T-cell (primary cell): ENCODE measurements around the gene SLC7A7. TPM values are rescaled to one million over a fixed set of nuclear protein-coding genes. Genes with fewer than 3 reads are reported as not detected.
"Not testable (repeated sequence)": the region's sequence is repeated elsewhere in the genome, so short reads cannot be mapped to it uniquely, and the experiment has no call there.

ENCODE experiments used
- ATAC-seq, 4 experiments: fragments of 200-7000 bp in 3 of 4; fragments of 150-1000 bp in 1 of 4; cut with Tn5 transposase; replicated peaks in 1 of 4; 1 replicate in 3 of 4; 2 replicates in 1 of 4; pipeline ENCODE4 v1.10.0; 2021; ENCODE audit warnings: moderate library complexity in 3 of 4, mild to moderate bottlenecking in 2 of 4, moderate number of reproducible peaks in 1 of 4
- CTCF ChIA-PET, 2 donors: fragments of 300-600 bp; sonication (Branson Sonifier 250); formaldehyde crosslinking; loops; one replicate each; lab custom pipeline; 2022; ENCODE audit warnings: antibody characterized with exemption in 2 of 2; lab: Charles Lee
- POLR2A ChIA-PET, 2 donors: fragments of 300-600 bp; sonication (Branson Sonifier 250); formaldehyde crosslinking; loops; one replicate each; lab custom pipeline; 2022; ENCODE audit warnings: antibody characterized with exemption in 2 of 2; lab: Charles Lee
- DNase-seq, 35 experiments: peaks; one replicate each; pipeline versions ENCODE4 v3.0.0 to v3.0.0-alpha.2; 2013 to 2023
- H3K27ac ChIP-seq: one replicate; pipeline ENCODE4 v1.5.1; 2013; ENCODE audit warnings: low read length
- H3K27me3 ChIP-seq, 2 experiments: replicated peaks in 1 of 2; 1 replicate in 1 of 2; 2 replicates in 1 of 2; pipeline versions ENCODE4 v1.6.1 to v1.7.0; 2013; ENCODE audit warnings: low read length in 1 of 2, mixed read lengths in 1 of 2; ENCODE audit not compliant: control insufficient read depth in 2 of 2, insufficient read depth in 2 of 2; ENCODE audit errors: extremely low read depth in 1 of 2
- H3K36me3 ChIP-seq, 2 donors: 1 replicate in 1 of 2; 2 replicates in 1 of 2; pipeline versions ENCODE4 v1.6.1 to v1.7.0; 2013; ENCODE audit warnings: low read length in 1 of 2; ENCODE audit not compliant: control insufficient read depth in 2 of 2, insufficient read depth in 1 of 2; ENCODE audit errors: extremely low read depth in 1 of 2
- H3K4me1 ChIP-seq, 2 experiments: 1 replicate in 1 of 2; 2 replicates in 1 of 2; pipeline versions ENCODE4 v1.6.1 to v1.7.0; 2013; ENCODE audit warnings: low read length in 2 of 2, mixed read lengths in 1 of 2; ENCODE audit not compliant: insufficient read depth in 2 of 2, control insufficient read depth in 1 of 2; ENCODE audit errors: extremely low read depth in 1 of 2
- H3K4me3 ChIP-seq, 2 donors: 1 replicate in 1 of 2; 2 replicates in 1 of 2; pipeline versions ENCODE4 v1.5.1 to v1.7.0; 2013; ENCODE audit warnings: mild to moderate bottlenecking in 2 of 2, low read length in 1 of 2, moderate library complexity in 1 of 2; ENCODE audit not compliant: control insufficient read depth in 1 of 2; ENCODE audit errors: extremely low read depth in 1 of 2
- H3K9me3 ChIP-seq: 2 replicates; pipeline ENCODE4 v1.7.0; 2013
- H3K27ac Mint-ChIP-seq, 2 donors: one replicate each; pipeline ENCODE4 v1.8.0; 2020 to 2021; ENCODE audit warnings: mild to moderate bottlenecking in 2 of 2, mixed read lengths in 2 of 2
- H3K27me3 Mint-ChIP-seq, 2 donors: one replicate each; pipeline ENCODE4 v1.8.0; 2021 to 2022; ENCODE audit warnings: mixed read lengths in 2 of 2
- H3K36me3 Mint-ChIP-seq: one replicate; pipeline ENCODE4 v1.8.0; 2021; ENCODE audit warnings: mixed read lengths
- H3K4me1 Mint-ChIP-seq, 3 donors: one replicate each; pipeline ENCODE4 v1.8.0; 2020 to 2022; ENCODE audit warnings: mixed read lengths in 3 of 3, mild to moderate bottlenecking in 1 of 3
- H3K4me3 Mint-ChIP-seq, 3 donors: one replicate each; pipeline ENCODE4 v1.8.0; 2020 to 2022; ENCODE audit warnings: mild to moderate bottlenecking in 3 of 3, mixed read lengths in 3 of 3, moderate library complexity in 3 of 3
- H3K9me3 Mint-ChIP-seq, 3 donors: one replicate each; pipeline ENCODE4 v1.8.0; 2020 to 2022; ENCODE audit warnings: mixed read lengths in 3 of 3
- WGBS: methylation state at CpG from one replicate; pipeline ENCODE4 v1.1.5; 2013; ENCODE audit warnings: missing lambda C conversion rate; ENCODE audit not compliant: insufficient coverage; 5-methylcytosine and 5-hydroxymethylcytosine counted together
- total RNA-seq, 35 experiments: library from RNA in 6 of 35; stranded (reverse) in 6 of 35; fragments of 120-200 nt in 1 of 35; gene quantifications; one replicate each; pipeline versions ENCODE4 v1.2.1 to v1.2.4 and lab custom pipeline; 2013 to 2026

The SLC7A7 gene
- total RNA-seq, 5 donors from 2014 or later (not counting 1 experiment from before 2014, with no cell fraction given) = 0.75 to 1.8 (median 0.98) TPM; not detected in 1

- Mint-ChIP-seq H3K36me3 (peaks cover 14% of the 10 kb centered on the region), H3K4me1 (peaks cover 32 to 39% (median 36%) of the 10 kb centered on the region in 3 donors), H3K4me3 (peak overlapping the region; percentile 89 to 93 (median 90)), H3K27ac (peak overlapping the region; percentile 91 to 97)
- ATAC-seq, H3K27me3 Mint-ChIP-seq, H3K9me3 ChIP-seq, POLR2A ChIA-PET, H3K9me3 Mint-ChIP-seq, DNase-seq: not testable (repeated sequence)
- Histone ChIP-seq H3K27ac (peak overlapping the region; percentile 77), H3K4me3 (peak overlapping the region; percentile 85 to 99), H3K27me3 (peaks cover 0 to 15% of the 10 kb centered on the region in 2 experiments), H3K4me1 (peaks cover 13 to 29% of the 10 kb centered on the region in 2 experiments), H3K36me3 (peaks cover 0 to 22% of the 10 kb centered on the region in 2 donors)
- CTCF ChIA-PET = interaction anchor here in 1 of 2 donors (0.6 to 2.0 kb wide), 4 partner anchors 63 to 259 kb away, joined by 3 to 7 read pairs (median 3); partner anchors contain the start of gene OXA1L
- no CpG with 5 or more reads among the region's 12 CpGs for WGBS
Measured at GRCh38 chr14:22829076-22829660, 13.9 kb upstream of the SLC7A7 start.

DNA sequence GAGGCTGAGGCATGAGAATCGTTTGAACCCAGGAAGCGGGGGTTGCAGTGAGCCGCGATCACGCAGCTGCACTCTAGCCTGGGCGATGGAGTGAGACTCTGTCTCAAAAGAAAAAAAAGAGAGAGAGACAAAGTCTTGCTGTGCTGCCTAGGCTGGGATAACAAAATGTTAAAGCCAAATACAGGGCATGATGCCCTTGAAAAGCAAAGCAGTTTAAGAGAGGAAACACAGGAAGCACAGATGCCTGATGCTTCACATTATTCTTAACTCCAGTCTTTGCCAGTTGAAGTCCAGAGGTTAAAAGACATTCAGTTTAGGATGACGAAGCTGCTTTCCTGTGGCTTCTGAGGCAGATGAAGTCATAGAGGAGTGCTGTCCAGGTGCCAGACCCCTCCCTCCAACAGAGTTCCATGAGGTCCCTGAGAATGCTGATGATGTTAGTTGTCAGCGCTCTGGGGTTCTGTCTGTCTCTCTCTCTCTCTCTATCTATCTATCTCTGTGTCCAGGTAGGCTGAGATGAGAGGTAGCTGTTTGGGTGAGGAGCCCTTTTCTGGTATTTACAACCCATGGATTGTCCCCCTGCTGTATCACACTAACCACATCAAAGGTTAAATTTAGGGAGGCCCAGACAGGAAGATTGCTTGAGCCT is 9.6 kb upstream of the SLC7A7 start:
- peaks cover 6 to 8% of the 10 kb centered on the region in 2 donors for H3K27me3 Mint-ChIP-seq
- POLR2A ChIA-PET = interaction anchor here (0.6 to 1.0 kb wide), 3 partner anchors 8 to 158 kb away, joined by 3 to 10 read pairs (median 5); no protein-coding TSS in a partner anchor
- H3K36me3 Mint-ChIP-seq = no peaks in the 10 kb centered on the region
- H3K4me3 Mint-ChIP-seq = peak overlapping the region in 1 of 3 donors; percentile 23
- Histone ChIP-seq H3K27me3 (peaks cover 0 to 49% of the 10 kb centered on the region in 2 experiments), H3K27ac (no peak overlapping the region), H3K4me1 (peaks cover 7 to 27% of the 10 kb centered on the region in 2 experiments), H3K4me3 (no peak overlapping the region), H3K36me3 (no peaks in the 10 kb centered on the region), H3K9me3 (no peaks in the 10 kb centered on the region)
- H3K27ac Mint-ChIP-seq = no peak overlapping the region
- H3K9me3 Mint-ChIP-seq = peaks cover 0 to 3% (median 0%) of the 10 kb centered on the region in 3 donors
- ATAC-seq (no peak), DNase-seq (no peak)
- peaks cover 23 to 28% (median 23%) of the 10 kb centered on the region in 3 donors for H3K4me1 Mint-ChIP-seq
- CTCF ChIA-PET = interaction anchor here (0.5 to 3.4 kb wide), 7 partner anchors 24 to 77 kb away, joined by 3 to 46 read pairs (median 6); no protein-coding TSS in a partner anchor
- WGBS = 15% methylated on average over 6 of the region's 8 CpGs

- peaks cover 7 to 21% of the 10 kb centered on the region in 2 experiments for H3K4me1 ChIP-seq
- ChIA-PET POLR2A (interaction anchor here in 1 of 2 donors (0.9 kb wide), 1 partner anchor 134 kb away, joined by 4 read pairs; the partner anchor contains the start of gene HAUS4), CTCF (interaction anchor here (0.6 to 3.4 kb wide), 26 partner anchors 17 to 974 kb away, joined by 3 to 46 read pairs (median 6); partner anchors contain the start of gene OXA1L (in 1 of the 2))
- peaks cover 6 to 13% of the 10 kb centered on the region in 2 donors for H3K27me3 Mint-ChIP-seq
- H3K4me1 Mint-ChIP-seq = peaks cover 15 to 22% (median 17%) of the 10 kb centered on the region in 3 donors
- H3K27ac Mint-ChIP-seq = no peak overlapping the region
- peak overlapping the region; percentile 24 to 25 for H3K4me3 ChIP-seq
- no peaks in the 10 kb centered on the region for H3K36me3 ChIP-seq
- H3K36me3 Mint-ChIP-seq = no peaks in the 10 kb centered on the region
- no peaks in the 10 kb centered on the region for H3K9me3 Mint-ChIP-seq
- peaks cover 0 to 55% of the 10 kb centered on the region in 2 experiments for H3K27me3 ChIP-seq
- H3K4me3 Mint-ChIP-seq = peak overlapping the region; percentile 41 to 54 (median 50)
- ATAC-seq (peak; percentile 89 to 93 (median 91)), DNase-seq (peak in 34 of 35 experiments; percentile 29 to 83 (median 59))
- 1% methylated on average over 22 of the region's 34 CpGs for WGBS
- H3K27ac ChIP-seq = no peak overlapping the region
- no peaks in the 10 kb centered on the region for H3K9me3 ChIP-seq
Measured at GRCh38 chr14:22822571-22823098, 7.4 kb upstream of the SLC7A7 start.

- Mint-ChIP-seq H3K4me3 (peak overlapping the region in 2 of 3 donors; percentile 21 to 50), H3K9me3 (no peaks in the 10 kb centered on the region), H3K4me1 (peaks cover 15 to 22% (median 17%) of the 10 kb centered on the region in 3 donors), H3K27me3 (peaks cover 6 to 13% of the 10 kb centered on the region in 2 donors), H3K27ac (no peak overlapping the region), H3K36me3 (no peaks in the 10 kb centered on the region)
- no peak for DNase-seq
- no peaks in the 10 kb centered on the region for H3K36me3 ChIP-seq
- CTCF ChIA-PET = interaction anchor here (0.6 to 3.4 kb wide), 20 partner anchors 28 to 973 kb away, joined by 3 to 46 read pairs (median 6); no protein-coding TSS in a partner anchor
- no peaks in the 10 kb centered on the region for H3K9me3 ChIP-seq
- POLR2A ChIA-PET = no interaction called here
- ATAC-seq = no peak
- WGBS = 64% methylated on average over 12 of the region's 32 CpGs
- H3K27me3 ChIP-seq = peaks cover 0 to 55% of the 10 kb centered on the region in 2 experiments
- H3K4me1 ChIP-seq = peaks cover 7 to 21% of the 10 kb centered on the region in 2 experiments
- H3K4me3 ChIP-seq = peak overlapping the region in 1 of 2 donors; percentile 24
- H3K27ac ChIP-seq = no peak overlapping the region
Measured at GRCh38 chr14:22822016-22822570, 6.9 kb upstream of the SLC7A7 start.

- Histone ChIP-seq H3K27ac (no peak overlapping the region), H3K4me1 (peaks cover 7 to 21% of the 10 kb centered on the region in 2 experiments), H3K27me3 (peaks cover 0 to 50% of the 10 kb centered on the region in 2 experiments), H3K4me3 (no peak overlapping the region), H3K36me3 (no peaks in the 10 kb centered on the region), H3K9me3 (no peaks in the 10 kb centered on the region)
- ChIA-PET POLR2A (no interaction called here), CTCF (interaction anchor here (0.6 to 3.4 kb wide), 4 partner anchors 31 to 311 kb away, joined by 3 to 46 read pairs (median 16); no protein-coding TSS in a partner anchor)
- H3K27ac Mint-ChIP-seq = peak overlapping the region in 1 of 2 donors; percentile 23
- H3K36me3 Mint-ChIP-seq = no peaks in the 10 kb centered on the region
- peaks cover 15 to 22% (median 17%) of the 10 kb centered on the region in 3 donors for H3K4me1 Mint-ChIP-seq
- peaks cover 6 to 13% of the 10 kb centered on the region in 2 donors for H3K27me3 Mint-ChIP-seq
- no peak overlapping the region for H3K4me3 Mint-ChIP-seq
- no peak for DNase-seq
- H3K9me3 Mint-ChIP-seq = no peaks in the 10 kb centered on the region
- 89% methylated on average over 12 of the region's 24 CpGs for WGBS
- no peak for ATAC-seq
Measured at GRCh38 chr14:22821193-22822015, 6.2 kb upstream of the SLC7A7 start.
